GM21717 (cell line): Measurements from ENCODE around the gene SLC4A3.
A peak's percentile ranks its signal among the peaks of the same experiment; 100 is the strongest.
"Not testable (repeated sequence)": the region's sequence is repeated elsewhere in the genome, so short reads cannot be mapped to it uniquely, and the experiment has no call there.

Experiments used
- ATAC-seq: cut with Tn5 transposase; IDR thresholded peaks from one replicate; pipeline ENCODE4 v1.9.1; 2021; ENCODE audit warnings: mild to moderate bottlenecking, moderate library complexity; ENCODE audit not compliant: unreplicated experiment

The SLC4A3 gene

DNA sequence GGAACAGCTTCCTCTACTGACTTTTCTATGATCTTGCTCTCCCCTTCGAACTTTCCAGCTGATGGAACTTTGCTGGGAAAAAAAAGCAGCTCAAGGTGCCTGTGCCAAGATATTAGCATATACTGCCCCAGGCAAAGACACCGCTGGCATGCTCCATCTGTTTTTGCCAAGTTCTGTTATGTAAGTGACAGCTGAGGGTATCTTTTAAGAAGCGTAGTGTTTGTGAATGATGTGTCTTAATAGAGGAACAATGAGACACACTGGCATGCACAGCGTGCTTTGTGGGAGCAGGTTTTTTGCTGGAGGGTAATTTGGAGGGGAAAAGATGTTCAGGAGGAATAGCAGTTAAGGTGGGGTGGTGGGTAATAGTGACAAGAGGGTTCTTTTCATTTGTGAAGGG, 47.8 kb downstream of the SLC4A3 start:
- no peak for ATAC-seq

DNA sequence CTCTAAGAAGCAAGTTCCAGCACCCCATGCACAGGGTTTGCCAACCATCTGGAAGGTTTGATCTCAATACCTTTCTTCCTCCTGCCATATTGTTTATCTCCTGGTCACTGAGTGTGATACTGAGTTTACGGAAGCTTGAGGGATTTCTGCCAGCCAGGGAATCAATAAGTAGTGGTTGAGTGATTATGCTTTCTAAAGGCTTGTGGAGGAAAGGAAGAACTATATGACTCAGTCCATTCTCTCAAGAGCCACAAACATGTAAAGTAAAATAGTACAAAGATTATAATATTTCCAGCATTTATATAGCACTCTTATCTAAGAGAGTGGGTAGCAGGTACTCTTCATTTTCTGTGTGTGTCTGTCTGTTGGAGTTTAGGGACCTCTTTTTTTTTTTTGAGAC, 49.2 kb downstream of the SLC4A3 start:
- no peak for ATAC-seq

DNA sequence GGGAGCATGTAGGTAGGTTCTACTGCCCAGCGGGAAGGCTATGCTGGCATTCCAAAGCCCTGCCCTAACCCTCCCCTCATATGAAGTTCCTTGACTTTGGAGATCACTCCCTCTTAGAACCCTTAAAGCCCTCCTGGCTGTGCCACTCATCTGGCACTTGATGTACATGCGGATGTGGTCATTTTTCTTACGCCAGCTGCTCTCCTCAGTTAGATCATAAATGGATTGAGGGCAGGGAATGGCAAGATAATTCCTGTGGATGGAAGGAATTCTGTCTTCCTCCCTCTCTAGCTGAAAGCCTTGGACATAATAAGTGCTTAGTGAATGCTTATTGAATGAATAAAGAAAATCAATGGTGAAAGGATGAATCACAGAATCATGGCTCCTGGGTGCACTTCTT, 51.6 kb downstream of the SLC4A3 start:
- ATAC-seq, result no peak

DNA sequence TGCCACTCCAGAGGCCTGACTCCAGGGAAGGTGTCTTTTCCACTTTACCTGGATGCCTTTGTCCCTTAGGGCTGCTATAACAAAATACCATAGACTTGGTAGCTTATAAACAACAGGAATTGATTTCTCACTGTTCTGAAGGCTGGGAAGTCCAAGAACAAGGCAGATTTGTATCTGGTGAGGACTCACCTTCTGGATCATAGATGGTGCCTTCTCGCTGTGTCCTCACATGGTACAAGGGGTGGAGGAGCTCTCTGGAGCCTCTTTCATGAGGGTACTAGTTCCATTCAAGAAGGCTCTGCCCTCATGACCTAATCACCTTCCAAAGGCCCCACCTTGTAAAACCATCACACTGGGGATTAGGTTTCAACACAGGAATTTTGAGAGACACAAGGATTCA, 52.1 kb downstream of the SLC4A3 start:
- no peak for ATAC-seq

DNA sequence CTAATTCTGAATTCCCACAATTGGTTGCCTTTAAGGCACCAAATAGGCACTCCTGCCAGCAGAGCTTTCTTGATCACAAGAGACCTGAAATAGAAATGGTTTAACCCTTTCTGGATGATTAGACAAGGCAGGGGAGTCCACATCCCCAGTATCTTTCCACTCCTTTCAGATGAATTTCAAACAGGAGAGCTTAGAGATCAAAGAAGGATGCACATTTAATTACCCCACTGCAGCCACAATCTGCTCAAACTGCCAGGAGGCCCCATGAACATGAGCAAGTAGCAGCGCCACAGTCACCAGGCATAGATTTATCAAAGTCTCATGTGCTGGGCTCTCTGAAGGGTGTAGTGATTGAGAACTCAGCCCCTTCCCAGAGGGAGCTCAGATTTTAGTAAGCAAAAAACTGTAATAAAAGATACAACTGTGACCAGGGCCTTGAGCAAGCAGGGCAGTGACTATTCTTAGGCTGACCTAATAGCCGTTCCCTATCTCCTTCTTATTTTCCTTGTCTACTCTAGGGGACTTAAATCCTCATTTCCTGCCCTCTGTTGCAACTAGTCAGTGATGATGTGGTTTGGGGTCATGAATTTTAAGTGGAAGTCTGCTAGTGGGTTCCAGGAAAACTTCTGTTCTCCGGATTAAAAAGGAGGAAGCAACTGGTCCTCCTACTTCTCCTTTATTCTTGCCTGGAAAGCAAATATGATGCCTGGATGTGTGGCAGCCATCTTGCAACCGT, 53.7 kb downstream of the SLC4A3 start:
- no peak for ATAC-seq

DNA sequence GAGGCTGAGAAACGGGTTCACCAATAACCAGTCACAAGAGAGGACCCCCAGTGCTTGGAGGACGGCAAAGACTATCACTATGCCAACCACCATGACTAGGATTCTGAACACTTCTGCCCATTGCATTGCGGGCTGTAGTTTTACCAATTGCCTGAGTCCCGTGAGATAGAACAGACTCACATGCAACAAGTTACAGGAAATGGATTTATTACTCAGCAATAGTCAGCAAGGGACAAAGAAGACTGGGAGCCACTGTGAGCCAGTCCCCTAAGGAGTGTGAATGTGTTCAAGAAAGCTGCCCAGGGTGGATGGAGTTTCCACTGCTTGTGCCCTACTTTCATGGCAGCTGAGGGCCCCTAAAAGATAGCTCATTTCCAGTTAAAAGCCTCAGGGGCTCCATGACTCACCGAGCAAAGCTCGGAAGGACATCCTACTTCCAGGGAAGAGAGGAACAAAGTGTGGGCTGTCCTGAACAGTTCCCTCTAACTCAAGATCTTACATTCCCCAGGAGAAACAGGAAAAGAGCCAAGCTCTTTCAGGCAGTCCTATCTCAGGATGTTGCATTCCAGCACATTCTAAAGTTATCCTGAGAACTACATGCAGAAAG, 54.4 kb downstream of the SLC4A3 start:
- ATAC-seq, result no peak

DNA sequence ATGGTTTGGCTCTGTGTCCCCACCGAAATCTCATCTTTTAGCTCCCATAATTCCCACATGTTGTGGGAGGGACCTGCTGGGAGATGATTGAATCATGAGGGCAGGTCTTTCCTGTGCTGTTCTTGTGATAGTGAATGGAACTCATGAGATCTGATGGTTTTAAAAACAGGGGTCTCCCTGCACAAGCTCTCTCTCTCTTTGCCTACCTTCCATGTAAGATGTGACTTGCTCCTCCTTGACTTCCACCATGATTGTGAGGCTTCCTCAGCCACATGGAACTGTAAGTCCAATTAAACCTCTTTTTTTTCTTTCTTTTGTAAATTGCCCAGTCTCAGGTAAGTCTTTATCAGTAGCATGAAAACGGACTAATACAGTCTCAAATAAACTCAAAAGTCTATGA, 56.0 kb downstream of the SLC4A3 start:
- not testable (repeated sequence) for ATAC-seq

DNA sequence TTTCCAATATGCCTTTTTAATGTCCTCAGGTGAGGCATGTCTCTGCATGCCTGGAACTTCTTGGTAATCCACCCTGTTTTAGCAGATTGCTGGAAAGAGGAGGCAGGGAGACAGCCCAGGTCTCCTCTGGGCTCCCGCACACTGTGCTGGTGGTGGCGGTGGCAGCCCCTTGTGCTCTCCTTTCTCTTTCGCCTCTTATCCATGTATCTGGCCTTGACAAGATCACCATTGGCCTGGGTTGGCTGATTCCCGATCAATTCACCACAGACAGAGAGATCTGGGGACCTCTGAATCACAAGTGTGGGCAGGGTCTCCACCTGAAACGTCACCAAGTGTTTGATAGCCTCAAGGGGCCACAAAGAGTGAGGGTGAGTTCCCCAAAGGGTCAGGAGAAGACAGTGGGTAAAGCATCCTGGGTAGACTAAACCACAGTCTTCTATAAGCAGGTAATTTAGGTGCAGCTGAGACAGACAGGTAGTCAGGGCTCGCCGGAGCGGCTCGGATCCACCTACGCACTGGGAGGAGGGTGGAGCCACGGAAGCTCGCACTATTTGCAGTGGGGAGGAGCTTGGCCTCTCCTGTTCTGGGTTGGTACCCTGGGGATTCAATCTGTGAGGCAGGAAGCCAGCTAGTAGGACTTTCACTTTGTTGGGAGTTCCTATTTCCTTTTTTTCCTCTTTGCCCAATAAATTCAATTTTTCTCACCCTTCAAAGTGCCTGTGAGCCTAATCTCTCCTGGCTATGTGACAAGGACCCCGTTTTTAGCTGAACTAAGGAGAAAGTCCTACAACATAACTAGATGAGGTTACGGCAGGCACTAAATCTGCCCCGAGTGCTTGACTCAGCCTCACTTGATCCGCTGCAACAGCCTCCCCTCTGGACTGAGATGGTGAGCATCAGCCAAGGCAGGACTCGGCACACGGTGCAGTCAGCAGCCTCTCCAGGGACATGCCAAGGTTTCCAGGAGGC, 57.6 kb downstream of the SLC4A3 start:
- ATAC-seq, result peak; percentile 98

DNA sequence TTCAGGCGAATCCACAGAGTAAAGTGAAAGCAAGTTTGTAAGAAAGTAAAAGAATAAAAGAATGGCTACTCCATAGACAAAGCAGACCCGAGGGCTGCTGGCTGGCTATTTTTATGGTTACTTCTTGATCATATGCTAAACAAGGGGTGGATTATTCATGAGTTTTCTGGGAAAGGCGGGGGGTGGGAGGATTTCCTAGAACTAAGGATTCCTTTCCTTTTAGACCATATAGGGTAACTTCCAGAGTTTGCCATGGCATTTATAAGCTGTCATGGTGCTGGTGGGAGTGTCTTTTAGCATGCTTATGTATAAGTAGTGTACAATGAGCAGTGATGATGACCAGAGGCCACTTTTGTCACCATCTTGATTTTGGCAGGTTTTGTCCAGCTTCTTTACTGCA, 59.8 kb downstream of the SLC4A3 start:
- no peak for ATAC-seq

DNA sequence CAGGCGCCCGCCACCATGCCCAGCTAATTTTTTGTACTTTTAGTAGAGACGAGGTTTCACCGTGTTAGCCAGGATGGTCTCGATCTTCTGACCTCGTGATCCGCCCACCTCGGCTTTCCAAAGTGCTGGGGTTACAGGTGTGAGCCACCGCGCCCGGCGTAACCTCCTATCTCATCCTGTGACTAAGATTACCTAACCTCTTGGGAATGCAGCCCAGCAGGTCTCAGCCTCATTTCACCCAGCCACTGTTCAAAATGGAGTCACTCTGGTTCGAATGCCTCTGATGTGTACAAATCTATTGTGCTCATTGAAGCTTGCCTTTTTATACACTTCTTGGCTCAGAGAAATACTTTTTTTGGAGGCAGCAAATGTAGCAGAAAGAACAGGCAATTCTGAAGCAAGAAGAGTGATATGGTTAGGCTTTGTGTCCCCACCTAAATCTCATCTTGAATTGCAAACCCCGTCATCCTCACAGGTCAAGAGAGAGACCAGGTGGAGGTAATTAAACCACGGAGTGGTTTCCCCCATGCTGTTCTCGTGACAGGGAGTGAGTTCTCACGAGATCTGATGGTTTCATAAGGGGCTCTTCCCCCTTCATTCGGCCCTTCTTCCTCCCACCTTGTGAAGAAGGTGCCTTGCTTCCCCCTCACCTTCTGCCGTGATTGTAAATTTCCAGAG, 60.6 kb downstream of the SLC4A3 start:
- no peak for ATAC-seq

DNA sequence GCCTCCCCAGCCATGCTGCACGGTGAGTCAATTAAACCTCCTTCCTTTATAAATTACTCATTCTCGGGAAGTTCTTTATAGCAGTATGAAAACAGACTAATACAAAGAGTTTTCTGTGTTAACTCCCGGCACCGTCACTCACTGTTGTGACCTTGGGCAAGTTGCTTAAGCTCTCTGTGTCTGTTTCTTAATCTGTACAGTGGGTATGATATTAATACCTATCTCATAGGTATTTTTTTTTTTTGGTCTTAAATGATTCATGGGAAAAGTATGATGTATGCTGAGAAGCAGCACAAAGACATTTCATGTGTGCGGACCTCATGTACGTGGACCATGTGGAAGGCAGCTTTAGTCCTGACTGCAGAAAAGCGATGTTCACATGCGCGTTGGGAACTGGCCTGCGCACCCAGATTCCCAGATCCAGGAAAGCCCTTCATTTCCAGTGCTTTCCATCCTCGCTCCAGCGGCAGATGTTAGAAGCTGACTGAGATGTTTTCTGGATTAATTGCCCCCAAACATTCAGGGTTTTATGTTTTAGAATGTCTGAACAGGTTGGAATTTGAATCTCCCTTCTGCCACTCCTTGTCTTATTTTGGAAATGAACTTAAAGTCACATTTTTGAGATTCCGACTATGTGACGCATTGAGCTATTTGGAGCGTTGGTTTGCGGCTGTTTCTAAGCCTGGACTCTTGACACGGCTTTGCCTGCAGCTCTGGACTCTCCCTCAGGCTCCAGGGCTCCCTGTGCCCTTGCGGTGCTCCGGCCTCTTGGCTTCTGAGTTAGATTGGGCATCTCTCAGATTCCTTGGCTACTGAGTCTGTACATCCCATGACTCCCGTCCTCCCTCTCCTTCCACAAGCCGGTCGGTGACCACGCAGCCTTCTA, 61.4 kb downstream of the SLC4A3 start:
- no peak for ATAC-seq

DNA sequence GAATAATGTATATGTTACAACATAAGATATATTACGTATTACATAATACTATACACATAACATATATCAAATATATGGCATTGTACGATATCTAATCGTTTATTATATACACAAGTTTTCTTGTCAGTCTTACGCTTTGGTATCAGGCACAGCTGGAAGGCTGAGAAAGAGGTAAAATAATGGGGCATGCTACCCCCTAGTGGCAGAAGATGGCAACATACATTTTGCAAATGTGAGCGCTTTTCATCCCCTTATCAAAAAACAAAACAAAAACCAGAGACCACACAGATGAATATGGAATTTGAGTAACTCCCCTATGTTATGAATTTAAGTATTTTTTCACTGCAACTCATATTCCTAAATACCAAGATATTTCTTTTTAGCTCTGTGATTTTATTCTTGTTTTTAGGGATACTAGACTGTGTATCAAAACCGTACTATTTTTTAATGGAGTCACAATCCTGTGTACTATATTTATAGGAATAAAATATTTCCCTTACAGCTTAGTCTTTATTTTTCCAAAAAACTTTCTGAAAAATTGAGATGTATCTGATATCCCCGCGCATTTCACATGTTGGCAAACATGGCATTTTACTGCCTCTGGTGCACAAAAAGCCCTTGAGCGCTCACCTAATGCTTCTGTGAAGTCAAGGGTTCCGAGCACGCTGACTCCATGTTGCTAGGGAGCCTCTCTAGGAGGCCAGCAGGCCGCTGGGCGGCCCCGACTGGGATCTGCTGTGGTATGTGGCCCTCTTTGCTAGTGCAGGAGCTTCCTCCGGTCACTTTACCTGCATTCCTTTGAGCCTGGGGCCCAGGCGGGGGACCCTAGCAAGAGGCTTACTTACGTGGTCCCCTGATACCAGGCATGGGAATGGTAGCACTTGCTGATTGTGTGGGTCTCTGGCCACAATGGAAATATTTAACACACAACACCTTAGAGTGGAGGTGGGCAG, 62.5 kb downstream of the SLC4A3 start:
- peak; percentile 38 for ATAC-seq

DNA sequence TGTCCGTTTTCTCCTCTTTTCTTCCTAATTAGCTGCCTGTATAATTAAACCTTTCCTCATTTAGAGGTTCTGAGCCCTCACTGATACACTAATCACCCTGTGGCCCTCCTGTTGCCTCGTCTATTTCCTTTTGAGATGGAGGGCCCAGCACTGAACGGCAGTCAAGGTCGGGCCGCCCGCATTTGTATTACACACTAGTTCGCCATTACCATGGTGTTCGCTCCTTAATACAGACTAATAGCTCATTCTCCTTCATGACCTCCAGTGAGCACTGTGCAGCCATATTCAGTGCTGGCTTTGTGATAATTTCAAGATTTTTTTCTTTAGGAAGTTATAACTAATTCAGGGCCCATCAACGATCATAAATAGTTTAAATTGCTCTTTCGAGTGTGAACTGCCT, 64.1 kb downstream of the SLC4A3 start:
- ATAC-seq, result no peak
